VCaP (cell line): ENCODE data around the gene SEC22A.
A peak's percentile ranks its signal among the peaks of the same experiment; 100 is the strongest.

ENCODE experiments used
- H3K27ac ChIP-seq: fragments of 450-650 bp; 2 replicates; pipeline ENCODE4 v1.5.1; 2017
- CTCF ChIP-seq: fragments of 450-650 bp; conservative IDR thresholded peaks from 2 replicates; pipeline ENCODE4 v1.5.1; 2017; ENCODE audit warnings: mild to moderate bottlenecking, moderate library complexity

Gene SEC22A

GRCh38 chr3:123256256-123256655, 54.5 kb downstream of the SEC22A start:
- no peak for TF ChIP-seq CTCF
- H3K27ac ChIP-seq = no peak overlapping the region

- TF ChIP-seq CTCF = no peak
- 0 out of 2 replicates have a peak overlapping the region, but pooled peaks have one; percentile 19 for H3K27ac ChIP-seq
Observed at GRCh38 chr3:123258359-123258758, 56.6 kb downstream of the SEC22A start.

GRCh38 chr3:123258811-123259420, 57.2 kb downstream of the SEC22A start:
- 0 out of 2 replicates have a peak overlapping the region, but pooled peaks have one; percentile 19 for H3K27ac ChIP-seq
- TF ChIP-seq CTCF = peak; percentile 89

GRCh38 chr3:123261666-123262065, 59.9 kb downstream of the SEC22A start:
- H3K27ac ChIP-seq = no peak overlapping the region
- no peak for TF ChIP-seq CTCF

GRCh38 chr3:123262226-123262625, 60.5 kb downstream of the SEC22A start:
- H3K27ac ChIP-seq = no peak overlapping the region
- TF ChIP-seq CTCF = no peak

GRCh38 chr3:123262868-123263267, 61.1 kb downstream of the SEC22A start:
- no peak overlapping the region for H3K27ac ChIP-seq
- TF ChIP-seq CTCF = no peak

- no peak for TF ChIP-seq CTCF
- no peak overlapping the region for H3K27ac ChIP-seq
Observed at GRCh38 chr3:123263941-123264340, 62.2 kb downstream of the SEC22A start.
